SK-N-SH (cell line): ENCODE measurements around the gene CPNE1. TPM values are rescaled to one million over a fixed set of nuclear protein-coding genes. Genes with fewer than 3 reads are reported as not detected.

Experiments used
- CTCF ChIA-PET: fragments of 300-600, 350-600 bp; formaldehyde crosslinking; extraction: SDS; loops from one replicate; lab custom pipeline; 2021; lab: Yijun Ruan, JAX
- POLR2A ChIA-PET: fragments of 350-600 bp; sonication (Branson Sonifier 250); formaldehyde crosslinking; extraction: SDS; loops from one replicate; lab custom pipeline; 2020; ENCODE audit warnings: antibody characterized with exemption, inconsistent platforms; lab: Yijun Ruan, JAX
- DNase-seq: peaks from one replicate; pipeline ENCODE4 v3.0.0; 2012
- H2AFZ ChIP-seq: fragments of 200-600 bp; sonication (generic); 2 replicates; pipeline ENCODE4 v1.8.1; 2016; ENCODE audit warnings: antibody characterized with exemption, mild to moderate bottlenecking, low read depth
- H3F3A ChIP-seq: fragments of 200-600 bp; sonication (generic); replicated peaks from 2 replicates; pipeline ENCODE3; 2016; ENCODE audit warnings: antibody characterized with exemption, mild to moderate bottlenecking; ENCODE audit not compliant: insufficient read depth
- H3K27ac ChIP-seq, 2 experiments: fragments of 200-500 bp in 1 of 2; fragments of 200-600 bp in 1 of 2; sonication (Bioruptor generic) in 1 of 2; sonication (generic), shearing (Covaris generic) in 1 of 2; 2 replicates each; pipeline versions ENCODE4 v1.5.1 to v1.6.1; 2014 to 2016; ENCODE audit warnings: low read depth in 2 of 2, inconsistent platforms in 1 of 2, low read length in 1 of 2, mild to moderate bottlenecking in 1 of 2, mixed read lengths in 1 of 2
- H3K27me3 ChIP-seq: fragments of 200-600 bp; sonication (generic), shearing (Covaris generic); 2 replicates; pipeline ENCODE4 v1.6.1; 2016; ENCODE audit warnings: mixed run types; ENCODE audit not compliant: insufficient read depth
- H3K36me3 ChIP-seq, 2 experiments: fragments of 200-500 bp in 1 of 2; fragments of 200-600 bp in 1 of 2; sonication (Bioruptor generic) in 1 of 2; sonication (generic) in 1 of 2; replicated peaks in 1 of 2; 2 replicates each; pipeline versions ENCODE3 to v1.5.1; 2014 to 2016; ENCODE audit warnings: low read length in 1 of 2, mild to moderate bottlenecking in 1 of 2; ENCODE audit not compliant: insufficient read depth in 2 of 2, control insufficient read depth in 1 of 2
- H3K4me1 ChIP-seq, 2 experiments: fragments of 200-500 bp in 1 of 2; fragments of 200-600 bp in 1 of 2; sonication (Bioruptor generic) in 1 of 2; sonication (generic), shearing (Covaris generic) in 1 of 2; 2 replicates each; pipeline versions ENCODE4 v1.5.1 to v1.6.1; 2014 to 2016; ENCODE audit warnings: low read depth in 1 of 2, low read length in 1 of 2, mixed run types in 1 of 2; ENCODE audit not compliant: insufficient read depth in 2 of 2, control insufficient read depth in 1 of 2
- H3K4me2 ChIP-seq: fragments of 200-600 bp; sonication (generic), shearing (Covaris generic); 2 replicates; pipeline ENCODE4 v1.6.1; 2017; ENCODE audit warnings: mixed run types
- H3K4me3 ChIP-seq, 2 experiments: fragments of 200-500 bp in 1 of 2; fragments of 200-600 bp in 1 of 2; sonication (Bioruptor generic) in 1 of 2; sonication (generic), shearing (Covaris generic) in 1 of 2; 2 replicates each; pipeline versions ENCODE4 v1.5.1 to v1.8.1; 2014 to 2016; ENCODE audit warnings: low read depth in 2 of 2, inconsistent platforms in 1 of 2, low read length in 1 of 2, mild to moderate bottlenecking in 1 of 2, mixed read lengths in 1 of 2, moderate library complexity in 1 of 2
- H3K79me2 ChIP-seq: fragments of 200-600 bp; sonication (generic); 2 replicates; pipeline ENCODE4 v1.8.1; 2017; ENCODE audit warnings: mild to moderate bottlenecking; ENCODE audit not compliant: insufficient read depth
- H3K9ac ChIP-seq: fragments of 200-600 bp; sonication (generic); 2 replicates; pipeline ENCODE4 v1.6.1; 2017; ENCODE audit warnings: mixed run types
- H3K9me2 ChIP-seq: fragments of 200-600 bp; sonication (generic); 2 replicates; pipeline ENCODE4 v1.6.1; 2017; ENCODE audit warnings: mixed run types
- H3K9me3 ChIP-seq: fragments of 200-600 bp; sonication (generic); 2 replicates; pipeline ENCODE4 v1.6.1; 2017; ENCODE audit warnings: mixed run types, mild to moderate bottlenecking, moderate library complexity
- H4K20me1 ChIP-seq: fragments of 200-600 bp; sonication (generic); 2 replicates; pipeline ENCODE4 v1.6.1; 2017; ENCODE audit warnings: mild to moderate bottlenecking, mixed run types; ENCODE audit not compliant: insufficient read depth
- ELF1 ChIP-seq: IDR thresholded peaks from 2 replicates; pipeline ENCODE4 v1.4.0; 2012
- EP300 ChIP-seq, 2 experiments: IDR thresholded peaks; 2 replicates each; pipeline versions ENCODE4 v1.4.0 to v1.6.1; 2012; ENCODE audit warnings: borderline replicate concordance in 1 of 2, low read depth in 1 of 2, low read length in 1 of 2
- FOXJ3 ChIP-seq: sonication (generic); formaldehyde crosslinking; IDR thresholded peaks from 2 replicates; pipeline ENCODE4 v1.5.1; 2020; ENCODE audit warnings: mild to moderate bottlenecking, missing genetic modification reagents
- MXI1 ChIP-seq: IDR thresholded peaks from 2 replicates; pipeline ENCODE4 v1.6.1; 2012; ENCODE audit warnings: mild to moderate bottlenecking, low read depth, low read length, improper control_type of control experiment
- POLR2AphosphoS5 ChIP-seq: IDR thresholded peaks from 2 replicates; pipeline ENCODE4 v1.6.1; 2012; ENCODE audit warnings: low read depth, low read length
- RAD21 ChIP-seq: IDR thresholded peaks from 2 replicates; pipeline ENCODE4 v1.6.1; 2012; ENCODE audit warnings: mild to moderate bottlenecking, low read length
- REST ChIP-seq: IDR thresholded peaks from 2 replicates; pipeline ENCODE4 v1.6.1; 2012; ENCODE audit warnings: mild to moderate bottlenecking, low read depth, low read length, moderate library complexity
- RXRA ChIP-seq: IDR thresholded peaks from 2 replicates; pipeline ENCODE4 v1.4.0; 2012; ENCODE audit warnings: low read depth, mild to moderate bottlenecking, borderline replicate concordance
- SIN3A ChIP-seq: IDR thresholded peaks from 2 replicates; pipeline ENCODE4 v1.6.1; 2012; ENCODE audit warnings: low read depth, mild to moderate bottlenecking, low read length, moderate library complexity, borderline replicate concordance
- SMC3 ChIP-seq: IDR thresholded peaks from 2 replicates; pipeline ENCODE4 v1.6.1; 2012; ENCODE audit warnings: low read depth, low read length, improper control_type of control experiment
- TAF1 ChIP-seq: IDR thresholded peaks from 2 replicates; pipeline ENCODE4 v1.6.1; 2012; ENCODE audit warnings: low read depth, mild to moderate bottlenecking, low read length, moderate library complexity, borderline replicate concordance
- TCF12 ChIP-seq: IDR thresholded peaks from 2 replicates; pipeline ENCODE4 v1.4.0; 2012
- WGBS: methylation state at CpG from one replicate; pipeline ENCODE4 v1.1.6; 2017; ENCODE audit warnings: low lambda C conversion rate; 5-methylcytosine and 5-hydroxymethylcytosine counted together
- polyA plus RNA-seq, 3 experiments: library from polyadenylated mRNA; depleted of rRNA; stranded (reverse); fragments of >200 nt; gene quantifications; 2 replicates each; pipeline ENCODE4 v1.2.3, GENCODE V29; 2012
- TF ChIP-seq, protein P1 (sequence below): fragments of 200-600 bp; sonication (generic); IDR thresholded peaks from 2 replicates; pipeline ENCODE4 v1.6.1; 2017; ENCODE audit warnings: antibody characterized with exemption, mild to moderate bottlenecking, moderate library complexity
- TF ChIP-seq, protein P2 (sequence below): fragments of 150-350 bp; IDR thresholded peaks from 2 replicates; pipeline ENCODE4 v1.6.1; 2016; ENCODE audit warnings: mild to moderate bottlenecking, low read depth, low read length
- TF ChIP-seq, protein P3 (sequence below): IDR thresholded peaks from 2 replicates; pipeline ENCODE4 v1.4.0; 2012; ENCODE audit warnings: low read depth

The CPNE1 gene
- polyA plus RNA-seq, 1 of the 3 experiments (the other 2 are of a cell fraction) = 279 TPM

DNA sequence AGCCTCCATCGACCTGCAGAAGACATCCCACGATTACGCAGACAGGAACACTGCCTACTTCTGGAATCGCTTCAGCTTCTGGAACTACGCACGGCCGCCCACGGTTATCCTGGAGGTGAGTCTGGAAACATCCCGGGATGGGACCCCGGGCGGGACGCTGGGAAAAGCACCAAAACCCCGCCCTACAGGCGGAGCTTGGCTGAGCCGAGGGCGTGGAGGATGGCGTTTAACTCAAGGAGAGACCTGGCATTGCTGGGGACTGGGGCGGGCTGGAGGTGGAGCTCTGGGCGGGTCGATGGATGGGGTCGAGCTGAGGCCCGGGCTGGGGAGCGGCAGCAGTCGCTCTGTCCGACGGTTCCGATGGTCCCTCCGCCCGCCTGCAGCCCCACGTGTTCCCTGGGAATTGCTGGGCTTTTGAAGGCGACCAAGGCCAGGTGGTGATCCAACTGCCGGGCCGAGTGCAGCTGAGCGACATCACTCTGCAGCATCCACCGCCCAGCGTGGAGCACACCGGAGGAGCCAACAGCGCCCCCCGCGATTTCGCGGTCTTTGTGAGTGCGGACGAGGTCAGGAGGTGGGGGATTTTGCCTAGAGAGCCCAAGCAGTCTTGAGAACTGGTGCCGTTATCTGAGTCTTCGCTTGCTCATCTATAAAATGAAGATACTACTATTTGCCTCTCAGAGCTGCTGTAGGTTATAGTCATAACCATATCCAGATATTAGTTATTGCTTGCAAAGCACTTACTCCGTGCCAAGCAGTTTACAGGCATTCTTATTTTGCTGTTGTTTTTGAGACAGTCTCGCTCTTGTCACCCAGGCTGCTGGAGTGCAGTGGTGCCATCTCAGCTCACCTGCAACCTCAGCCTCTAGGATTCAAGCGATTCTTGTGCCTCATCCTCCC lies 45.3 kb downstream of the CPNE1 start (continued):
- TF ChIP-seq EP300 (IDR thresholded peaks at IDR 0.05; ENCODE audit: borderline replicate concordance in 1 of 2, low read depth in 1 of 2, low read length in 1 of 2) = no peak
- TF ChIP-seq RAD21 = peak; percentile 44
- TF ChIP-seq MXI1 = peak; percentile 92
- peak; percentile 48; the same call in 1 of the 2 replicates for TF ChIP-seq SIN3A
- TF ChIP-seq TAF1 = peak; percentile 40; the same call in 1 of the 2 replicates
- TF ChIP-seq, protein P1, sequence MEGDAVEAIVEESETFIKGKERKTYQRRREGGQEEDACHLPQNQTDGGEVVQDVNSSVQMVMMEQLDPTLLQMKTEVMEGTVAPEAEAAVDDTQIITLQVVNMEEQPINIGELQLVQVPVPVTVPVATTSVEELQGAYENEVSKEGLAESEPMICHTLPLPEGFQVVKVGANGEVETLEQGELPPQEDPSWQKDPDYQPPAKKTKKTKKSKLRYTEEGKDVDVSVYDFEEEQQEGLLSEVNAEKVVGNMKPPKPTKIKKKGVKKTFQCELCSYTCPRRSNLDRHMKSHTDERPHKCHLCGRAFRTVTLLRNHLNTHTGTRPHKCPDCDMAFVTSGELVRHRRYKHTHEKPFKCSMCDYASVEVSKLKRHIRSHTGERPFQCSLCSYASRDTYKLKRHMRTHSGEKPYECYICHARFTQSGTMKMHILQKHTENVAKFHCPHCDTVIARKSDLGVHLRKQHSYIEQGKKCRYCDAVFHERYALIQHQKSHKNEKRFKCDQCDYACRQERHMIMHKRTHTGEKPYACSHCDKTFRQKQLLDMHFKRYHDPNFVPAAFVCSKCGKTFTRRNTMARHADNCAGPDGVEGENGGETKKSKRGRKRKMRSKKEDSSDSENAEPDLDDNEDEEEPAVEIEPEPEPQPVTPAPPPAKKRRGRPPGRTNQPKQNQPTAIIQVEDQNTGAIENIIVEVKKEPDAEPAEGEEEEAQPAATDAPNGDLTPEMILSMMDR = peak; percentile 69
- TF ChIP-seq, protein P2, sequence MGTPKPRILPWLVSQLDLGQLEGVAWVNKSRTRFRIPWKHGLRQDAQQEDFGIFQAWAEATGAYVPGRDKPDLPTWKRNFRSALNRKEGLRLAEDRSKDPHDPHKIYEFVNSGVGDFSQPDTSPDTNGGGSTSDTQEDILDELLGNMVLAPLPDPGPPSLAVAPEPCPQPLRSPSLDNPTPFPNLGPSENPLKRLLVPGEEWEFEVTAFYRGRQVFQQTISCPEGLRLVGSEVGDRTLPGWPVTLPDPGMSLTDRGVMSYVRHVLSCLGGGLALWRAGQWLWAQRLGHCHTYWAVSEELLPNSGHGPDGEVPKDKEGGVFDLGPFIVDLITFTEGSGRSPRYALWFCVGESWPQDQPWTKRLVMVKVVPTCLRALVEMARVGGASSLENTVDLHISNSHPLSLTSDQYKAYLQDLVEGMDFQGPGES = no peak
- no peak for TF ChIP-seq RXRA
- no peak for TF ChIP-seq ELF1
- TF ChIP-seq POLR2AphosphoS5 = peak; percentile 63
- no peak for TF ChIP-seq TCF12
- peak; percentile 27 for TF ChIP-seq SMC3
- TF ChIP-seq, protein P3, sequence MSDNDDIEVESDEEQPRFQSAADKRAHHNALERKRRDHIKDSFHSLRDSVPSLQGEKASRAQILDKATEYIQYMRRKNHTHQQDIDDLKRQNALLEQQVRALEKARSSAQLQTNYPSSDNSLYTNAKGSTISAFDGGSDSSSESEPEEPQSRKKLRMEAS = peak; percentile 84
- TF ChIP-seq FOXJ3 (CRISPR knock-in tag) = no peak

DNA sequence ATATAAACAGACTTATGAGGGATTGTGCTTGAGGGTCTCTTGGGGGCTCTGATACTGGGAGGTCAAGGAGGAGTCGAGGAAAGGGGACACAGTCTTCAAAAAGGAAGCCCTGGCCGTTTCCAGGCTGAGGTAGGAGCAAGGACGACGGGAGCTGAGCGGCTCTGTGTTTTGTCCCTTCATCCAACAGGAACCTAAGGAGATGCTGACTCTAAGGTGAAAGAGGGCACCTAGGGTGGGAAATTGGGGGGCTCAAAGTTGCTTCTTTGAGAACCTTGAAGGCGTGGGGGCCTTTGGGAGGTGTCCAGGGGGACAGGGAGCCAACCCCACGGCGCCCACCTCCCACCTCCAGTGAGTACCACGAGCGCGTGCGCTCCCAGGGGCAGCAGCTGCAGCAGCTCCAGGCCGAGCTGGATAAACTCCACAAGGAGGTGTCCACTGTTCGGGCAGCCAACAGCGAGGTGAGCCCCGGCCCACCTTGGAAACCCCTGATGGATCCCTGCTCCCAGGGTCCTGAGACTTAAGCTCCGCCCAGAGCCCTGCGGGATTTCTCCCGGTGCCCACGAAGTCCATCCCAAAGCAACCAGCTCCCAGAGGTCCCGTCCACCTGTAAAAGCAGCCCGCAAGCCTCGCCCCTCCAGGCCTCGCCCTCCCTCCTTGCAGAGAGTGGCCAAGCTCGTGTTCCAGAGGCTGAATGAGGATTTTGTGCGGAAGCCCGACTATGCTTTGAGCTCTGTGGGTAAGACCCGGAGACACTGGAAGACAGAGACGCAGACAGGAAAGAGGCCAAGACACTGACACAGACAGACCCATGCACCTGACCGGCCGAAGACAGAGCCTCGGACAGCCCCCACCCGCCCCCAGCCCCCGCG lies 46.2 kb downstream of the CPNE1 start:
- peak; percentile 37 for DNase-seq
- 32% methylated on average over 26 of the region's 35 CpGs for WGBS
- Histone ChIP-seq H3K27me3 (no peaks in the 10 kb centered on the region), H3K4me1 (peaks cover 8 to 11% of the 10 kb centered on the region in 2 experiments; a peak in 1 of 4 replicates), H3K79me2 (peaks cover 14% of the 10 kb centered on the region), H2AFZ (no peak overlapping the region; the same call in 1 of the 2 replicates), H3K9ac (peak overlapping the region; percentile 71), H3K4me3 (peak overlapping the region; percentile 48 to 83), H3K36me3 (peaks cover 9 to 14% of the 10 kb centered on the region in 2 experiments), H3K4me2 (peak overlapping the region; percentile 77)
- CTCF ChIA-PET = interaction anchor here (0.6 to 4.9 kb wide), 32 partner anchors 12 to 336 kb away, joined by 3 to 42 read pairs (median 4); partner anchors contain the start of genes CPNE1, ERGIC3, NFS1 and RBM12
- TF ChIP-seq REST = no peak
- TF ChIP-seq ELF1 = no peak
- no peak for TF ChIP-seq MXI1
- TF ChIP-seq, protein P3 = 0 out of 2 replicates have a peak, but pooled peaks have one; percentile 15
- TF ChIP-seq, all 33 proteins: peak for 1
- no peaks in the 10 kb centered on the region for H3K9me2 ChIP-seq
- H3K27ac ChIP-seq = peak overlapping the region; percentile 20 to 80; a peak in 3 of 4 replicates
- POLR2A ChIA-PET = interaction anchor here (1.1 to 6.5 kb wide), 6 partner anchors 34 to 336 kb away, joined by 3 to 33 read pairs (median 5); partner anchors contain the start of genes CPNE1, ERGIC3, NFS1 and RBM12
- no peaks in the 10 kb centered on the region for H3K9me3 ChIP-seq
- peaks cover 55% of the 10 kb centered on the region for H3F3A ChIP-seq
- H4K20me1 ChIP-seq = no peaks in the 10 kb centered on the region
